ENCODE measurements around the gene CABLES1. TPM values are rescaled to one million over a fixed set of nuclear protein-coding genes. Genes with fewer than 3 reads are reported as not detected.

The CABLES1 gene
- total and polyA plus RNA-seq, 2 of the 4 experiments (the other 2 are of a cell fraction): 4.7 to 5.7 TPM

GRCh38 chr18:23126376-23127056 lies 8.8 kb upstream of the CABLES1 start (continued):
- no peak for TF ChIP-seq BHLHE40 (IDR thresholded peaks at IDR 0.05; ENCODE audit: low read depth, low read length)

- BruUV-seq (replicated peaks): no TSS peak
- Histone ChIP-seq H3K4me2 (ENCODE audit: low read depth, low read length) (no peak overlapping the region), H3K18ac (ENCODE audit: low read depth, low read length) (no peak overlapping the region), H3K27me3 (ENCODE audit: control insufficient read depth, insufficient read depth, low read length) (no peaks in the 10 kb centered on the region), H2AFZ (replicated peaks; ENCODE audit: low read length, poor library complexity) (no peak overlapping the region), H2AK5ac (ENCODE audit: low read depth, low read length) (no peak overlapping the region), H2AK9ac (replicated peaks; ENCODE audit: low read depth, low read length, poor library complexity) (no peak overlapping the region), H2BK15ac (ENCODE audit: low read depth, low read length) (peak overlapping the region; percentile 63; the same call in 1 of the 3 replicates), H3K9me3 (ENCODE audit: control insufficient read depth, insufficient read depth, low read length) (no peaks in the 10 kb centered on the region), H3K56ac (ENCODE audit: extremely low read depth, insufficient read depth, low read length) (no peak overlapping the region), H3K23ac (ENCODE audit: low read depth, low read length) (no peak overlapping the region), H3K4me3 (ENCODE audit: insufficient read depth, low read depth, low read length) (no peak overlapping the region), H4K5ac (ENCODE audit: low read depth, low read length) (no peak overlapping the region), H3K4me1 (ENCODE audit: control insufficient read depth, insufficient read depth, low read length) (peaks cover 2% of the 10 kb centered on the region; the same call in 1 of the 2 replicates), H2BK20ac (ENCODE audit: low read depth, low read length) (no peak overlapping the region), H3K79me1 (ENCODE audit: low read depth in 1 of 2, low read length in 2 of 2) (no peaks in the 10 kb centered on the region), H2BK5ac (ENCODE audit: low read depth, low read length, poor library complexity, severe bottlenecking) (no peak overlapping the region), H3K9me1 (ENCODE audit: insufficient read depth, low read length) (peaks cover 8% of the 10 kb centered on the region; the same call in 1 of the 2 replicates), H3K36me3 (ENCODE audit: control insufficient read depth, insufficient read depth, low read length) (no peaks in the 10 kb centered on the region), H3K9ac (ENCODE audit: low read depth, low read length) (no peak overlapping the region), H4K20me1 (ENCODE audit: insufficient read depth, low read length) (no peaks in the 10 kb centered on the region), H4K91ac (ENCODE audit: insufficient read depth, low read depth, low read length) (no peak overlapping the region), H2BK120ac (ENCODE audit: low read depth, low read length) (peak overlapping the region; percentile 14), H3K14ac (replicated peaks; ENCODE audit: low read depth, low read length) (no peak overlapping the region; the same call in 1 of the 2 replicates), H3K27ac (ENCODE audit: insufficient read depth, low read length) (no peak overlapping the region), H3K4ac (ENCODE audit: low read depth, low read length) (no peak overlapping the region), H4K8ac (ENCODE audit: low read depth in 2 of 2, low read length in 2 of 2) (no peak overlapping the region)
- no peak for TF ChIP-seq FOS (IDR thresholded peaks at IDR 0.05; ENCODE audit: low read depth, low read length)
- ChIA-PET CTCF (no interaction called here), POLR2A (ENCODE audit: unreplicated experiment) (no interaction called here)
- ATAC-seq (ENCODE audit: low read depth): no peak
- dilution Hi-C loops (cut with HindIII; ENCODE audit: low sequenced_read_pairs, unreplicated experiment) (no loop called here), in situ Hi-C loops (cut with MboI; ENCODE audit: low sequenced_read_pairs) (no loop called here), intact Hi-C loops (cut with micrococcal nuclease) (no loop called here)
- no CpG with 5 or more reads among the region's 6 CpGs for WGBS, 2 experiments (ENCODE audit: extremely low coverage in 2 of 2, insufficient read length in 1 of 2)
- no peak for DNase-seq
These were observed 8.2 kb upstream of the CABLES1 start for GRCh38 chr18:23127090-23127489.
